ENCODE measurements around the gene GUCY2C.

The GUCY2C gene

DNA sequence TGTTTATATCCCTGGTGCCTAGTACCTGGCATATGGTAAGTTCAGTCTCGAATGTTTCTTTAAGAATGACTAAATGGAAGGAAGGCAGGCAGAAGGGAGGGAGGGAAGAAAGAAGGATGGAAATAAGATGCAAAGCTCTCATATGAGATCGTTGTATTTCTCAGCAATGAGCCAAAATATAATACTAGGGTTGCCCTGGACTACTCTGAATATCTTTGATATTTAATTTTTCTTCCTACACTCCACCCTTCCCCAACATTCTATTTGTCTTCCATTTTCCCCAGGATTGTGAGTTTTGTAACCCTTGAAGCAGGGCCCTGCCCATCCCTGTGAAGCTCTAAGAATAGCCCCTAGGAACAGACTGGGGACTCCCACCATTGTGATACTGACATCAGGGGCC is 43.9 kb downstream of the GUCY2C start:
- TF ChIP-seq, protein P1, sequence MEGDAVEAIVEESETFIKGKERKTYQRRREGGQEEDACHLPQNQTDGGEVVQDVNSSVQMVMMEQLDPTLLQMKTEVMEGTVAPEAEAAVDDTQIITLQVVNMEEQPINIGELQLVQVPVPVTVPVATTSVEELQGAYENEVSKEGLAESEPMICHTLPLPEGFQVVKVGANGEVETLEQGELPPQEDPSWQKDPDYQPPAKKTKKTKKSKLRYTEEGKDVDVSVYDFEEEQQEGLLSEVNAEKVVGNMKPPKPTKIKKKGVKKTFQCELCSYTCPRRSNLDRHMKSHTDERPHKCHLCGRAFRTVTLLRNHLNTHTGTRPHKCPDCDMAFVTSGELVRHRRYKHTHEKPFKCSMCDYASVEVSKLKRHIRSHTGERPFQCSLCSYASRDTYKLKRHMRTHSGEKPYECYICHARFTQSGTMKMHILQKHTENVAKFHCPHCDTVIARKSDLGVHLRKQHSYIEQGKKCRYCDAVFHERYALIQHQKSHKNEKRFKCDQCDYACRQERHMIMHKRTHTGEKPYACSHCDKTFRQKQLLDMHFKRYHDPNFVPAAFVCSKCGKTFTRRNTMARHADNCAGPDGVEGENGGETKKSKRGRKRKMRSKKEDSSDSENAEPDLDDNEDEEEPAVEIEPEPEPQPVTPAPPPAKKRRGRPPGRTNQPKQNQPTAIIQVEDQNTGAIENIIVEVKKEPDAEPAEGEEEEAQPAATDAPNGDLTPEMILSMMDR (conservative IDR thresholded peaks at IDR 0.05; ENCODE audit: low read depth, low read length) = no peak
- H3K4me1 ChIP-seq (ENCODE audit: low read depth, poor library complexity, severe bottlenecking) = no peaks in the 10 kb centered on the region
- no peaks in the 10 kb centered on the region for H4K20me1 ChIP-seq (ENCODE audit: insufficient read depth)
- H3K79me2 ChIP-seq (ENCODE audit: insufficient read depth, low read depth) = no peaks in the 10 kb centered on the region
- H3K4me2 ChIP-seq = no peak overlapping the region
- H3K27ac ChIP-seq = no peak overlapping the region
- H3K36me3 ChIP-seq (ENCODE audit: insufficient read depth) = no peaks in the 10 kb centered on the region
- H3K9ac ChIP-seq = no peak overlapping the region
- H2AFZ ChIP-seq (ENCODE audit: low read depth) = no peak overlapping the region
- no peak overlapping the region for H3K4me3 ChIP-seq (IDR thresholded peaks at IDR 0.05; ENCODE audit: insufficient read depth, low read depth, low read length)
- no peaks in the 10 kb centered on the region for H3K27me3 ChIP-seq (ENCODE audit: insufficient read depth, low read depth)

DNA sequence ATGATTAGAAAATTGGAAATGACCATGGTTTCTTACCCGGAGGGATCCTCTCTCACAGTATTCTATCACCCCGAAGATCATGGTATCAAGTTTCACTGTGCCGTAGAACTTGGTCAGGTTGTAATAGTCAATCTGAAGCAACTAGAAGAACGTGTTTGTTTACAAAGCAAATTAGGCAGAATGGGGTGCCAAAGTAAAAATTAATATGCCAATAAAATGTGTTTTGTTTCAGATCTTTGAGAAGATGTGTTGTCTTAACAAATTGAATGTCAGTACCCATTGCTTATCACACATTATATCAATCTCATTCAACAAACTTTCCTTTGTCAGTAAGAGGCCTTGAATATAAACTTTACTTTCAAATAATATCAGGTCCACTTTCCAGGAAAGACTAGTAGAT is 45.0 kb downstream of the GUCY2C start:
- no peak overlapping the region for H3K4me2 ChIP-seq
- H3K4me1 ChIP-seq (ENCODE audit: low read depth, poor library complexity, severe bottlenecking) = no peaks in the 10 kb centered on the region

DNA sequence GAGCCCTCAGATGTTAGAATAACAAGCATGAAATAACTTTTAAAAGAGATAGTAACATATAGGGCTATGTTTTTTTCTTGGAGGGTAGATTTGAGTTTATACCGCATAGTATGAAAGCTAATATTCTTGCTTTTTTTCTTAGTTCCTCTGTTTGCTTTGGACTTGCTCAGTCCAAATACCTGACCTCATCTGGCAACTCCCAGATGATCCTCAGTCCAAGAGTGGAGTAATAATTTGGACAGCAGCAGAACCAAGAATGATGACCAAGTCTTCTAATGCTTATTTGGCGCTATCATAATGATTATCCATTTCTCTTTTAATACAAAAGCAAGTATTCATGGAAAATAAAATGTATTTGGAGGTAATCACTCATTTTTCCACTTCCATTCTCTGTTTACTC is 45.6 kb downstream of the GUCY2C start:
- Histone ChIP-seq H3K27me3 (ENCODE audit: insufficient read depth, low read depth) (no peaks in the 10 kb centered on the region), H3K4me2 (no peak overlapping the region), H3K4me3 (IDR thresholded peaks at IDR 0.05; ENCODE audit: insufficient read depth, low read depth, low read length) (no peak overlapping the region), H3K4me1 (ENCODE audit: low read depth, poor library complexity, severe bottlenecking) (no peaks in the 10 kb centered on the region), H3K79me2 (ENCODE audit: insufficient read depth, low read depth) (no peaks in the 10 kb centered on the region), H4K20me1 (ENCODE audit: insufficient read depth) (no peaks in the 10 kb centered on the region), H3K36me3 (ENCODE audit: insufficient read depth) (no peaks in the 10 kb centered on the region), H3K27ac (no peak overlapping the region), H3K9ac (no peak overlapping the region), H2AFZ (ENCODE audit: low read depth) (no peak overlapping the region)
- TF ChIP-seq, protein P1 (conservative IDR thresholded peaks at IDR 0.05; ENCODE audit: low read depth, low read length) = no peak

More for the DNA sequence above, 45.0 kb downstream of the GUCY2C start:
- Histone ChIP-seq H3K9ac (no peak overlapping the region), H3K27me3 (ENCODE audit: insufficient read depth, low read depth) (no peaks in the 10 kb centered on the region), H3K36me3 (ENCODE audit: insufficient read depth) (no peaks in the 10 kb centered on the region), H3K4me3 (IDR thresholded peaks at IDR 0.05; ENCODE audit: insufficient read depth, low read depth, low read length) (no peak overlapping the region), H2AFZ (ENCODE audit: low read depth) (no peak overlapping the region), H4K20me1 (ENCODE audit: insufficient read depth) (no peaks in the 10 kb centered on the region), H3K27ac (no peak overlapping the region), H3K79me2 (ENCODE audit: insufficient read depth, low read depth) (no peaks in the 10 kb centered on the region)
- TF ChIP-seq, protein P1 (conservative IDR thresholded peaks at IDR 0.05; ENCODE audit: low read depth, low read length) = no peak

DNA sequence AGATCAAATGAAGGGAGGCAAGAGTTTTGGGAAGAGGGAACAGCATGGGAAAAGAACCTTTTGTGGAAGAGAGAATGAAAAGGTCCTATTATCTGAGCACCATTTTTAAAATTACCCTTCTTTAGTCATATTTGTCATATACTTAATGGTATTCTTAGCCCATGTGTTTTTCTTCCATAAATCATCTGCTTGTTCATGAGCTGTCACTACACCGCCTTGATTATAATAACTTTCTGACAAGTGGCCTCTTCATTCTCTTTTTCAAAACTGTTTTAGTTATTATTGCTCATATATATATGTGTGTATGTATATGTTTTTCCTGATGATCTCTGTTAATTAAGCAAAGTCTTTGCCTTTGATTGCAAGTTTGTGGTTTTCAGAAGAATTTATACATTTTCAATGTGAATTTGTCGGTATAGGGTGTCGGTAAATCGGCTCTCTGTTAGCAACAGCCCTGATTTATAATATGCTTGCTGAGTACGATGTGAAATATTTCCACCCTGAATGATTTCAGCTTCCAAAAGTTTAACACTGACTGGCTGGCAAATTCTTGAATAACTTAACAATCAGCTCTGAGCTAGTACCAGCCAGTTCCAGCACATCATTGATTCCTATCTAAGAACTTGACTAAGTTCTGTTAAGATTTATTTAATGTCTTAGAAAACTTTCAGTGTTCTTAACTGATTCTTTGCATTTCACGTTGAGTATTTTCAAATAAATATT is 49.2 kb downstream of the GUCY2C start:
- H2AFZ ChIP-seq (ENCODE audit: low read depth) = no peak overlapping the region
- TF ChIP-seq, protein P1 (conservative IDR thresholded peaks at IDR 0.05; ENCODE audit: low read depth, low read length) = no peak
- no peaks in the 10 kb centered on the region for H3K36me3 ChIP-seq (ENCODE audit: insufficient read depth)

More for the DNA sequence above, 49.2 kb downstream of the GUCY2C start:
- H3K4me2 ChIP-seq = no peak overlapping the region
- no peaks in the 10 kb centered on the region for H4K20me1 ChIP-seq (ENCODE audit: insufficient read depth)
- no peak overlapping the region for H3K4me3 ChIP-seq (IDR thresholded peaks at IDR 0.05; ENCODE audit: insufficient read depth, low read depth, low read length)
- no peak overlapping the region for H3K27ac ChIP-seq
- H3K9ac ChIP-seq = no peak overlapping the region
- H3K79me2 ChIP-seq (ENCODE audit: insufficient read depth, low read depth) = no peaks in the 10 kb centered on the region
- H3K4me1 ChIP-seq (ENCODE audit: low read depth, poor library complexity, severe bottlenecking) = no peaks in the 10 kb centered on the region
- no peaks in the 10 kb centered on the region for H3K27me3 ChIP-seq (ENCODE audit: insufficient read depth, low read depth)

Measured in KMS-11 (cell line).